ENCODE measurements around the gene MMD2.
"Not testable (repeated sequence)": the region's sequence is repeated elsewhere in the genome, so short reads cannot be mapped to it uniquely, and the experiment has no call there.

The MMD2 gene

DNA sequence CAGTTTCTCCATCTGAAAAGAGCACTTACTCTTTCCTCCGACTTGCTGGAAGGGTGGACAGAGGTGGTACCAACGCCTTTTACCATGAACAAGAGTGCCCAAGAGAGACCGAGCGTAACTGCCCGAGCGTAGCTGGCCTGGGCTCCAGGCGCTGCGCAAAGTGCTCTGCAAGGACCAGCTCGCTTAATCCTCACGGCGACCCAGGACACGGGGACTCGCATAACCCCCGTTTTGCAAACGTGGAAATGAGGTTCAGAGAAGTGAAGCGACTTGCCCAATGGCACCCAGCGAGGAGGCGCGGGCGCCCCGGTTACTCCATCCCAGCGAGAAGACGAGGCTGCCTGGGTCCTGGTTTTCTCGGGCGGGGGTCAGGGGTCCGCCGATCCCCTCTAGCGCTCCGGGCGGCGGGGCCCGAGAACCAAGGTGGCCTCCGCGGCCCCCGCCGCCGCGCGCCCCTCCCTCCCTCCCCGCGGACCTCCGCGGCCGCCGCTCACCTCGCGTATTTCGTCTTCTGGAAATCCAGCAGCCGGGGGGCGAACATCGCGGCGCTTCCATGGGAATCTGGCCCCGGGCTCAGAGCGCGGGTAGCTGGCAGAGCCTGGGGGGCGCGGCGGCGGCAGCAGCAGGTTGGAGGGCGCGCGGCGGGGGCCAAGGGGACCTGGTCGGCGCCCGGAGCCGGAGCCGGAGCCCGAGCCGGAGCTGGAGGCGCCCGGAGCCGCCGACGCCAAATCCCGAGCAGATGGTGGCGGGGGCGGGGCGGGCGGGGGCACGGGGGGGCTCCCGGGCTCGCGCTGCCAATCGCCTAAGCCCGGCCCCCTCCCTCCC is at the start of gene MMD2:
Gene MMD2, minus strand, starts transcription at position 711 of the 825 bp plus-strand sequence. Its CDS starts 170 bp downstream, at position 541.
- DNase-seq (ENCODE audit: low read depth) = no peak

- no peak for DNase-seq (ENCODE audit: low read depth)
These were observed 46.1 kb upstream of the MMD2 start for GRCh38 chr7:5005066-5005465.

DNA sequence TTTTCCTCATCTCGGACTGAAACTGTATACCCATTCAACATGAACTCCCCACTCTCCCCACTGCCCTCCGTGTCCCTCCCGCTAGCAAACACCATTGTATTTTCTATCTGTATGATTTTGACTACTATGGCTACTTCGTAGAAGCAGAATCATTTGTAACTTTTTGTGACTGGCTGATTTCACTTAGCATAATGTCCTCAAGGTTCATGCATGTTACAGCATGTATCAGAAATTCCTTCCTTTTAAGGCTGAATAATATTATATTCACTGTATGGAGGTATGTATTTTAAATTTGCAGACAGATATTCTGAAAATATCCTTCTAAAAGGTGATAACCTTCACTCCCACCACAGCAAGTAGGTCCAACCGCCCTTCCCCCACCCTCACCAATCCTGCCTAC is 42.9 kb upstream of the MMD2 start:
- no peak for DNase-seq (ENCODE audit: low read depth)

DNA sequence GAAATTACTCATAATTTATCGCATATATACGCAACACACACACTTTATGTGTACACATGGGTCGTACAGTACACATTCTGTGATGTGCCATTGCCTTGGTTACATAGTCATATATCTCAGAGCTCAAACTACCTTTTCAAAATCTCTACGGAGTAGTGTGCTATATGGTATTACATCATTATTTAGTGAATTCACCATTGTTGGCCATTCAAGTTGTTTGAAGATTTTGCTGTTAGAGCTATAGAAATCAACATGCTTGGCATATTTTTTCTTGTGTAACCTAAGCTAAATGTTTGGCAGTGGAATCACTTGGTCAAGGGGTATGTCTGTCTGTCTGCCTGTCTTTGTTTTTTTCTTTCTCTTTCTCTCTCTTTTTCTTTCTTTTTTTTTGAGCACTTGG is 42.0 kb upstream of the MMD2 start:
- DNase-seq (ENCODE audit: low read depth) = no peak

DNA sequence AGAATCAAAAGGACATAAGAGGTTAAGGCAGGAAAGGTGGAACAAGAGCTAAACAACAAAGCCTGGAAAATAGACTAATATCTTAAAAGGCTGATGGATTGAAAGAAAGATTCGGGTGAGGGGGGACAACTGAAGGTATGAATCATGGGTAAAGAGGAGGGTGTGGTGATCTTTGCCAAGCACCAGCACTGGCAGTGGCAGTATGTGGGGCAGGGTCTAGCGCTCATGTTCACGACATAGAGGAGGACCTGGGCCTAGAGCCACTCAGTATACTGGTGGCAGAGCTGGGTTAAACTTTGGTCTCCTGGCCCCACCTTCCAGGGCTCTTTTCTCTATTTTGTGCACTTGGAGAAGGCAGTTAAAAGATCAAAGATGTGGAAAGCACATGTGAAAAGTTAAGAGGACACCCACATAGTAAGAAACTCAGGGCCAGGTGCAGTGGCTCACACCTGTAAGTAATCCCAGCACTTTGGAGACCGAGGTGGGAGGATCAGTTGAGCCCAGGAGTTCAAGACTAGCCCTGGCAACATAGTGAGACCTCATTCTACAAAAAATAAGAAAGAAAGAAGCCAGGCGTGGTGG is 40.5 kb upstream of the MMD2 start:
- no peak for DNase-seq (ENCODE audit: low read depth)

GRCh38 chr7:4998910-4999309 is 39.9 kb upstream of the MMD2 start:
- DNase-seq (ENCODE audit: low read depth) = no peak

DNA sequence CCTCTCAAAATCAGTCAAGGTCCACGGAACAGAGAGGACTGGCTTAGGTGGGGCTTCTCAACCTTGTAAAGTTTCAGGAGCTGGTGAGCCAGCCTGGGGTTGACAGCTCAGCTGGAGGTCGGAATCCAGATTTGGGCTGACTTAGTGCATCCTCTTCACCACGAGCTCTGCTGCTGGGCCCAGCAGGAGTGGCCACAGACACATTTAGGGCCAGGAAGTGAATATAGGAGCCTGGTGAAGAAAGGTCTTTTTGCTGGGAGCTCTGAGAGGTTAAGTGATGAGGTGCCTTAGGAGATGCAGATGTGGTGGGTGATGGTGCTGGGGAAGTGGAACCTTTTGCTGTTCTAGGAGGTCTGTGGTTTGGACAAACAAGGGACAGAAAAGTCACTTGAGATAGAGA is 39.3 kb upstream of the MMD2 start:
- no peak for DNase-seq (ENCODE audit: low read depth)

GRCh38 chr7:4996696-4997222 is 37.8 kb upstream of the MMD2 start:
- no peak for DNase-seq (ENCODE audit: low read depth)

DNA sequence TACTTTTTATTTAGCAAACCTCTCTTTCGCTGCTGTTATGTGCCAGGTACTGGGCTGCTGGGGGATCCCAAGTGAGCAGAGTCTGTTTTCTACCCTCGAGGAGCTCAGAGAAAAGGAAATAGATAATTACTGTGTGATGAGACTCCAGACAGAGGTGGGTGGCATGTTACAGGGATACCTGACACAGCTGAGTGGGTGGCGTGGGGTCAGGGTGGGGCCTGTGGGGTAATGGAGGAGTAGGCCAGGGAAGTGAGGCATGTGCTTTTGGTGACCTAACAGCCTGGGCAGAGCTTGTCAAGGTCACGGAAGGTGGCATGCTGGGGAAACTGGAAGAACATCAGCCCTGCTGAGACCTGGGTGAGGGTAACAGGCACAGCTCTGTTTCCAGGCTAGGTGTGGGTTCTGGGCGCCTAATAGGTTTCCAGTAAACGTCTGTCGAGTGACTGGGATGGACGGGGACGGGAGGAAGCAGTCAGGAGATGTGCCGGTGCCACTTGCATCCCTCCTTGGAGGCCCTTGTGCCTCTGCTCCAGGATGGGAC is 36.5 kb upstream of the MMD2 start:
- DNase-seq (ENCODE audit: low read depth) = no peak

- no peak for DNase-seq (ENCODE audit: low read depth)
These were observed 34.5 kb upstream of the MMD2 start for GRCh38 chr7:4993471-4993870.

GRCh38 chr7:4982741-4983140 is 23.8 kb upstream of the MMD2 start:
- not testable (repeated sequence) for DNase-seq (ENCODE audit: low read depth)

DNA sequence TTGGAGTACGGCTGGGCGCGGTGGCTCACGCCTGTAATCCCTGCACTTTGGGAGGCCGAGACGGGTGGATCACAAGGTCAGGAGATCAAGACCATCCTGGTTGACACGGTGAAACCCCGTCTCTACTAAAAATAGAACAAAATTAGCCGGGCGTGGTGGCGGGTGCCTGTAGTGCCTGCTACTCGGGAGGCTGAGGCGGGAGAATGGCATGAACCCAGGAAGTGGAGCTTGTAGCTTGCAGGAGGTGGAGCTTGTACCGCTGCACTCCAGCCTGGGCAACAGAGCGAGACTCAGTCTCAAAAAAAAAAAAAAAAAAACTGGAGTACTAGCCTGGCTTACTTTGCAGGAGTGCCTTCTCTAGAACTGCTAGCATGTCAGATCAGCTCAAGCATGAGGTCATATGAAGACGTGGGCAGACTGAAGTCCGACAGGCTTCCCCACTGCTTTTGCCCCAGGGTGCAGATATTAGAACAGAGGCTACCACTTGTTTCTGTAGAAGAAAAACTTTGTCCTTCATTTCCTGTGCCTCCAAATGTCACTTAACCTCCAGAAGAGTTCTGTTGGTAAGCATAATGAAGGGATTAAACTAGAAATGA is 22.4 kb upstream of the MMD2 start:
- not testable (repeated sequence) for DNase-seq (ENCODE audit: low read depth)

- DNase-seq (ENCODE audit: low read depth) = not testable (repeated sequence)
These were observed 16.6 kb upstream of the MMD2 start for GRCh38 chr7:4975626-4976025.

DNA sequence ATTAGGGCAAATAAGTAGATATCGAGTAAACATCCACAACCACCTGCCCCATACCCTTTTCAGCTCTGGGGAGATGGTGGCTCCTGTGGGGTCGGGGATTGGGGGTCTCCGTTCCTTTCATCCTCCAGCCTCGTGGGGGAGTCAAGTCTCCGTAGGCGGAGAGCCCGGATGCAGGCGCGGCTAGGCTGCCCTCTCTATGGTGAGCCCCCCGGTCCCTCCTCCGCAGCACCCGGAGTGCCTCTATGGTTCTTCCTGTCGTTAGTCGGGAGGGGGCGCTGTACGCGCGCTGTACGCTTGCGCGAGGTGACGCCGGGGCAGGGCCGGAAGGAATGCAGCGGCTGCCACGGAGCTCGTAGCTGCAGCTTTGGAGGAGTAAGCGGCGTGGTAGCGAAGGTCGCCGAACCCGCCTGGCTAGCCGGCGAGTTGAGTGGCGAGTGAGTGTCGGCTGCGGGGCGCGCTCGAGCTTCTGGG is 14.8 kb upstream of the MMD2 start:
- peak; percentile 84 for DNase-seq (ENCODE audit: low read depth)

- not testable (repeated sequence) for DNase-seq (ENCODE audit: low read depth)
These were observed 13.5 kb upstream of the MMD2 start for GRCh38 chr7:4972446-4972845.

- DNase-seq (ENCODE audit: low read depth) = no peak
These were observed 6.5 kb upstream of the MMD2 start for GRCh38 chr7:4965295-4966022.

- DNase-seq (ENCODE audit: low read depth) = no peak
These were observed 5.5 kb upstream of the MMD2 start for GRCh38 chr7:4964506-4964905.

GRCh38 chr7:4962872-4963775 is 4.1 kb upstream of the MMD2 start:
- DNase-seq (ENCODE audit: low read depth) = no peak

DNA sequence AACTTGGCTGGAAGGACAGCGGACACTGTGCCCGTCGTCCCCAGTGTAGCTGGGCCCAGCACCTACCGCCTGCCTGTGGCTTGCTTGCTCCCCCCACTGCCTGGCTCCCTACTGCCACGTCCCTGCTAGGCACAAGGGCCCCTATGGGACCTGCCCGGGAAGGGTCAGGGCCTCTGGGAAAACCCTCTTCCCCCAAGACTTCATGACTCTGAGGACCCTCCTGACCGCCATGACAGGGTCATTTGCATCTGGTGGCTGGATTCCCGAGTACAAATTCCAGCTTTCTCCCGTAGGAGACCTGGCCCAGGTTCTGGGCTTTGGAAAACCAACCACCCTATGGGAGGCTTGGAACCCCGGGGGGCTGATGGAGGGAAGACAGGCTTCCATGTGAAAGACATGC is 1.4 kb upstream of the MMD2 start:
- DNase-seq (ENCODE audit: low read depth) = no peak

GRCh38 chr7:4959893-4960292 is 906 bp upstream of the MMD2 start:
- no peak for DNase-seq (ENCODE audit: low read depth)

DNA sequence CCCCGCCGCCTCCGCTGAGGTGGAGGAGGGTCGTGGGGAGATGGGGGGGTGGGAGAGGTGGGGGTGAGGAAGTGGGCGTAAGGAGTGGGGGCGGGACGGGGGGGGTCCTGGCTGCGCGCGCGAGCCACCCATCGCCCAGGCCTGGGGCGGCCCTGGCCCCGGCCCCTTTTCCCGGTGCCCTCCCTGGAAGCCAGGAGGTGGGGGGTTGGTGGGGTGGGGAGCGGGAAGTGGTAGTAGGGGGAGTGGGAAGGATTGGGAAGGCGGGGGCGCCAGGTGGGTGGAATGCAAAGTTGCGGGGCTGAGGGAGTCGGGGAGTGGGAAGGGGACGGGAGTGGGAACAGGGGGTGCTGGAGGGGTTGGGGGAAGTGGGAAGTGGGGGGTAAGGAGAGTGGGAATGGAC is 319 bp upstream of the MMD2 start:
- DNase-seq (ENCODE audit: low read depth) = no peak

Measured in HS-5 (cell line).